Trophoblast cell (in vitro differentiated cells and primary cell): ENCODE measurements around the gene WFDC11.
A peak's percentile ranks its signal among the peaks of the same experiment; 100 is the strongest.
"Not testable (repeated sequence)": the region's sequence is repeated elsewhere in the genome, so short reads cannot be mapped to it uniquely, and the experiment has no call there.

ENCODE experiments used
- DNase-seq, 2 donors: peaks; one replicate each; pipeline ENCODE4 v3.0.0-alpha.2; 2016
- H2AFZ ChIP-seq: 2 replicates; pipeline ENCODE4 v1.6.1; 2013; ENCODE audit warnings: low read length, moderate library complexity, mild to moderate bottlenecking; ENCODE audit not compliant: insufficient read depth, poor library complexity
- H2AK5ac ChIP-seq: 2 replicates; pipeline ENCODE4 v1.6.1; 2013; ENCODE audit warnings: mild to moderate bottlenecking, low read length
- H2BK120ac ChIP-seq: 2 replicates; pipeline ENCODE4 v1.6.1; 2013; ENCODE audit warnings: low read length, mild to moderate bottlenecking, moderate library complexity; ENCODE audit not compliant: insufficient read depth, poor library complexity
- H2BK12ac ChIP-seq: 2 replicates; pipeline ENCODE4 v1.6.1; 2013; ENCODE audit warnings: mild to moderate bottlenecking, low read length, moderate library complexity
- H2BK5ac ChIP-seq: 2 replicates; pipeline ENCODE4 v1.6.1; 2013; ENCODE audit warnings: low read length, low read depth, moderate library complexity, mild to moderate bottlenecking; ENCODE audit not compliant: poor library complexity
- H3K14ac ChIP-seq: 2 replicates; pipeline ENCODE4 v1.6.1; 2013; ENCODE audit warnings: mild to moderate bottlenecking, low read length
- H3K18ac ChIP-seq: 2 replicates; pipeline ENCODE4 v1.6.1; 2013; ENCODE audit warnings: mild to moderate bottlenecking, low read length
- H3K23ac ChIP-seq: 2 replicates; pipeline ENCODE4 v1.6.1; 2013; ENCODE audit warnings: low read length
- H3K27ac ChIP-seq: 2 replicates; pipeline ENCODE4 v1.5.1; 2013; ENCODE audit warnings: low read depth, mild to moderate bottlenecking, inconsistent platforms, low read length, moderate library complexity
- H3K27me3 ChIP-seq: 2 replicates; pipeline ENCODE4 v1.6.1; 2013; ENCODE audit warnings: inconsistent platforms, mild to moderate bottlenecking, low read length, moderate library complexity; ENCODE audit not compliant: insufficient read depth
- H3K36me3 ChIP-seq, 2 experiments: 1 replicate in 1 of 2; 2 replicates in 1 of 2; pipeline ENCODE4 v1.6.1; 2013; ENCODE audit warnings: low read length in 2 of 2, mild to moderate bottlenecking in 2 of 2, moderate library complexity in 1 of 2; ENCODE audit not compliant: insufficient read depth in 2 of 2, control insufficient read depth in 1 of 2
- H3K4ac ChIP-seq: 2 replicates; pipeline ENCODE4 v1.6.1; 2013; ENCODE audit warnings: low read depth, mild to moderate bottlenecking, low read length, moderate library complexity
- H3K4me1 ChIP-seq, 2 experiments: 1 replicate in 1 of 2; 2 replicates in 1 of 2; pipeline ENCODE4 v1.6.1; 2013; ENCODE audit warnings: low read length in 2 of 2, mild to moderate bottlenecking in 2 of 2, moderate library complexity in 1 of 2; ENCODE audit not compliant: insufficient read depth in 2 of 2, control insufficient read depth in 1 of 2
- H3K4me2 ChIP-seq: 2 replicates; pipeline ENCODE4 v1.6.1; 2013; ENCODE audit warnings: inconsistent platforms, mild to moderate bottlenecking, low read length, moderate library complexity
- H3K4me3 ChIP-seq: 2 replicates; pipeline ENCODE4 v1.5.1; 2013; ENCODE audit warnings: mild to moderate bottlenecking, low read depth, low read length, inconsistent platforms
- H3K79me1 ChIP-seq: one replicate; pipeline ENCODE4 v1.6.1; 2013; ENCODE audit warnings: low read length
- H3K79me2 ChIP-seq: 2 replicates; pipeline ENCODE4 v1.6.1; 2013; ENCODE audit warnings: low read length, mild to moderate bottlenecking; ENCODE audit not compliant: control insufficient read depth, insufficient read depth, poor library complexity
- H3K9ac ChIP-seq: 2 replicates; pipeline ENCODE4 v1.6.1; 2013; ENCODE audit warnings: mild to moderate bottlenecking, low read length
- H3K9me3 ChIP-seq: 2 replicates; pipeline ENCODE4 v1.6.1; 2013; ENCODE audit warnings: low read depth, mild to moderate bottlenecking, control low read depth, inconsistent platforms, low read length; ENCODE audit not compliant: insufficient read depth
- H4K12ac ChIP-seq: 2 replicates; pipeline ENCODE4 v1.6.1; 2013; ENCODE audit warnings: low read depth, mild to moderate bottlenecking, low read length, moderate library complexity
- H4K8ac ChIP-seq: 2 replicates; pipeline ENCODE4 v1.6.1; 2013; ENCODE audit warnings: low read depth, mild to moderate bottlenecking, low read length, moderate library complexity
- H4K91ac ChIP-seq: one replicate; pipeline ENCODE4 v1.6.1; 2013; ENCODE audit warnings: low read depth, mild to moderate bottlenecking, low read length, moderate library complexity
- WGBS: extraction: QIAGEN DNeasy Blood & Tissue Kit; methylation state at CpG from one replicate; pipeline ENCODE4 v1.1.7; 2013; ENCODE audit warnings: missing lambda C conversion rate; ENCODE audit not compliant: insufficient read length, insufficient coverage; ENCODE audit errors: extremely low coverage; 5-methylcytosine and 5-hydroxymethylcytosine counted together

Gene WFDC11

DNA sequence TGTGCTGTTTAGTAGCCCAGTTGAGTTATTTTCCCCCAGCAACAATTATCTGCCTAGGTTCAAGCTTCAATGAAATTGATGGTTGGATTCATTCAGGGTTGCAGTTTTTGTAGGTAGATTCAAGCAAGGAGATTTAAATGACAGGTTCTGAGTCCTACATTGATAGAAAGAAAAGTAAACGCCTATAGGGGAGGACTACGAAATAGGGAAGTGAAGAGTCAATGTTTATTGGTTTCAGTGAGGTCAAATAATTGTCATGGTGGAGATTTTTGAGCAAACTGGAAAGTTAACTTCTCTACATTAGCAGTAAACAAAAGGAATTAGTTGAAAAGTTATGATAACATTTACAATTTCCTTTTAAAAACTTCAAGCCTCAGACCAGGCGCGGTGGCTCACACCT is 31.1 kb upstream of the WFDC11 start:
- H2AFZ ChIP-seq: no peak overlapping the region
- H4K91ac ChIP-seq: no peak overlapping the region
- no peak overlapping the region for H3K27ac ChIP-seq
- H3K9me3 ChIP-seq: no peaks in the 10 kb centered on the region
- H3K4me1 ChIP-seq: no peaks in the 10 kb centered on the region
- H3K4me3 ChIP-seq: no peak overlapping the region
- no CpG with 5 or more reads among the region's 4 CpGs for WGBS
- no peak overlapping the region for H3K18ac ChIP-seq
- no peak overlapping the region for H2AK5ac ChIP-seq
- no peaks in the 10 kb centered on the region for H3K36me3 ChIP-seq
- H2BK5ac ChIP-seq: no peak overlapping the region
- H4K12ac ChIP-seq: no peak overlapping the region
- no peak overlapping the region for H4K8ac ChIP-seq
- H2BK12ac ChIP-seq: no peak overlapping the region
- no peak overlapping the region for H3K4ac ChIP-seq
- H3K9ac ChIP-seq: no peak overlapping the region
- DNase-seq: peak in 1 of 2 donors; percentile 10
- no peak overlapping the region for H3K14ac ChIP-seq
- H3K79me1 ChIP-seq: no peaks in the 10 kb centered on the region
- no peak overlapping the region for H3K23ac ChIP-seq
- no peaks in the 10 kb centered on the region for H3K27me3 ChIP-seq
- no peak overlapping the region for H3K4me2 ChIP-seq
- H2BK120ac ChIP-seq: no peak overlapping the region
- H3K79me2 ChIP-seq: no peaks in the 10 kb centered on the region

DNA sequence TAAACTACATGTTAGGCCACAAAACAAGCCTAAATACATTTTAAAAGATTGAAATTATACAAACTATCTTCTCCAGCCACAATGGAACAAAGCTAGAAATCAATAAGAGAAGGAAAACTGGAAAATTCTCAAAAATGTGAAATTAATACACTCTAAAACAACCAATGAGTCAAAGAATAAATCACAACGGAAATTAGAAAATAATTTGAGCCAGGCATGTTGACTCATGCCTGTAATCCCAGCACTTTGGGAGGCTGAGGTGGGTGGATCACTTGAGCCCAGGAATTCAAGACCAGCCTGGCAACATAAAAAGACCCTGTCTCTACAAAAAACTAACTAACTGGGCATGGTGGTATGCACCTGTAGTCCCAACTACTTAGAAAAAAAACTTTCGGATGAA is 25.5 kb upstream of the WFDC11 start:
- Histone ChIP-seq H4K8ac (no peak overlapping the region), H2AFZ (no peak overlapping the region), H2BK120ac (no peak overlapping the region), H3K23ac (no peak overlapping the region), H3K9ac (no peak overlapping the region), H3K4me3 (no peak overlapping the region), H3K18ac (no peak overlapping the region), H4K91ac (no peak overlapping the region), H3K4ac (no peak overlapping the region), H2BK12ac (no peak overlapping the region), H4K12ac (no peak overlapping the region), H3K9me3 (no peaks in the 10 kb centered on the region), H3K79me1 (no peaks in the 10 kb centered on the region), H3K27me3 (no peaks in the 10 kb centered on the region), H3K4me2 (no peak overlapping the region), H2AK5ac (no peak overlapping the region), H3K14ac (no peak overlapping the region), H3K27ac (no peak overlapping the region), H3K4me1 (no peaks in the 10 kb centered on the region), H2BK5ac (no peak overlapping the region), H3K36me3 (no peaks in the 10 kb centered on the region), H3K79me2 (no peaks in the 10 kb centered on the region)
- no CpG with 5 or more reads among the region's 2 CpGs for WGBS
- no peak for DNase-seq

DNA sequence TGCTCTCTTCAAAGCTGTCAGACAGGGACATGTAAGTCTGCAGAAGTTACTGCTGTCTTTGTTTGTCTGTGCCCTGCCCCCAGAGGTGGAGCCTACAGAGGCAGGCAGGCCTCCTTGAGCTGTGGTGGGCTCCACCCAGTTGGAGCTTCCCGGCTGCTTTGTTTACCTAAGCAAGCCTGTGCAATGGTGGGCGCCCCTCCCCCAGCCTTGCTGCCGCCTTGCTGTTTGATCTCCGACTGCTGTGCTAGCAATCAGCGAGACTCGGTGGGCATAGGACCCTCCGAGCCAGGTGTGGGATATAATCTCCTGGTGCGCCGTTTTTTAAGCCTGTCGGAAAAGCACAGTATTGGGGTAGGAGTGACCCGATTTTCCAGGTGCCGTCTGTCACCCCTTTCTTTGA is 23.3 kb upstream of the WFDC11 start:
- H2BK120ac ChIP-seq, H4K12ac ChIP-seq, H3K36me3 ChIP-seq, H2AFZ ChIP-seq, H3K23ac ChIP-seq, H2BK12ac ChIP-seq, H3K14ac ChIP-seq, H4K91ac ChIP-seq, H3K4me1 ChIP-seq, H3K79me1 ChIP-seq, H2AK5ac ChIP-seq, H3K9me3 ChIP-seq, H3K27ac ChIP-seq, DNase-seq, H4K8ac ChIP-seq, H2BK5ac ChIP-seq, H3K79me2 ChIP-seq, H3K4ac ChIP-seq, H3K4me2 ChIP-seq, H3K4me3 ChIP-seq, H3K27me3 ChIP-seq, H3K18ac ChIP-seq, H3K9ac ChIP-seq: not testable (repeated sequence)
- whole genome bisulfite sequencing: no CpG with 5 or more reads among the region's 12 CpGs

DNA sequence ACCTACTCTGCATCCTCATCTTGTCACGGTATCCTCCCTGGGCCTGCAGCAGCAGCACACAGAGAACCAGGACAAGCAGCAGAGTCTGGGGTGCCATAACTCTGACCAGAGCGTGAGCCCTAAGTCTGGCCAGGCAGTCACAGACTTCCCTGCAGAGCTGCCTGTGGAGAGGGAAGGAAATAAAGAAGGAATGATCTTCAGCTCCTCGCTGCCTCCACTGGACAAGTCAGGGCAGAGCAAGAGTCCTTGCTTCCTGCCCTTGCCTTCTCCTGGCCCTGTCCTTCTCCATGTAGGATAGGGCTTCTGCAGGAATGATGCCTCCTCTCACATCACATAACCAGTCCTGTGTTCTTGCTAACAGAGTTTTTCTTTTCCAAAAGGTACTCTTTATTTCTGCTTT is 15.9 kb upstream of the WFDC11 start:
- Histone ChIP-seq H4K91ac (no peak overlapping the region), H2BK12ac (no peak overlapping the region), H3K27ac (no peak overlapping the region), H3K9me3 (peaks cover 3% of the 10 kb centered on the region), H2BK120ac (no peak overlapping the region), H4K12ac (no peak overlapping the region), H3K18ac (no peak overlapping the region), H2BK5ac (no peak overlapping the region), H2AFZ (no peak overlapping the region), H3K79me2 (no peaks in the 10 kb centered on the region), H3K14ac (no peak overlapping the region), H3K4me2 (no peak overlapping the region), H3K4ac (no peak overlapping the region), H2AK5ac (no peak overlapping the region), H3K36me3 (no peaks in the 10 kb centered on the region), H3K4me3 (no peak overlapping the region), H3K23ac (no peak overlapping the region), H3K27me3 (no peaks in the 10 kb centered on the region), H3K4me1 (no peaks in the 10 kb centered on the region), H4K8ac (no peak overlapping the region), H3K79me1 (no peaks in the 10 kb centered on the region), H3K9ac (no peak overlapping the region)
- WGBS: no CpG with 5 or more reads among the region's 3 CpGs
- DNase-seq: no peak

DNA sequence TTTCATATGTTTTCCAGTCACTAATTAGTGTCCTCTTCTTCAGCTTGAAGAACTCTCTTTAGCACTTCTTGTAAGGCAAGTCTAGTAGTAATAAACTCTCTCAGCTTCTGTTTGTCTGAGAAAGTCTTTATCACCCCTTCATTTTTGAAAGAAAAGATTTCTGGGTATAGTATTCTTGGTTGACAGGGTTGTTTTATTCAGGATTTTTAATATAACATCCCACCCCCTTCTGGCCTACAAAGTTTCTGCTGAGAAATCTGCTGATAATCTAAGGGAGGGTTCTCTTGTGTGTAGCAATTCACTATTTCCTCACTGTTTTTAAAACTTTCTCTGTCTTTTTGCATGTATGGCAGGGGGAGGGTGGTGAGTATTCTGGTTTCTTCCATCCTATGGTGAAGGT is 9.6 kb upstream of the WFDC11 start:
- no peak overlapping the region for H3K9ac ChIP-seq
- no peak overlapping the region for H4K8ac ChIP-seq
- no peaks in the 10 kb centered on the region for H3K4me1 ChIP-seq
- no peak overlapping the region for H3K23ac ChIP-seq
- no peak overlapping the region for H2BK5ac ChIP-seq
- H4K91ac ChIP-seq: no peak overlapping the region
- H3K14ac ChIP-seq: no peak overlapping the region
- DNase-seq: no peak
- H3K79me2 ChIP-seq: no peaks in the 10 kb centered on the region
- H2BK12ac ChIP-seq: no peak overlapping the region
- no peak overlapping the region for H2AK5ac ChIP-seq
- H3K36me3 ChIP-seq: no peaks in the 10 kb centered on the region
- H3K27me3 ChIP-seq: no peaks in the 10 kb centered on the region
- no peak overlapping the region for H2AFZ ChIP-seq
- no peak overlapping the region for H3K4me3 ChIP-seq
- H3K4ac ChIP-seq: no peak overlapping the region
- H3K27ac ChIP-seq: no peak overlapping the region
- no peak overlapping the region for H4K12ac ChIP-seq
- no peaks in the 10 kb centered on the region for H3K79me1 ChIP-seq
- peaks cover 5% of the 10 kb centered on the region for H3K9me3 ChIP-seq
- H3K4me2 ChIP-seq: no peak overlapping the region
- no peak overlapping the region for H3K18ac ChIP-seq
- H2BK120ac ChIP-seq: no peak overlapping the region
